Ascending aorta (tissue), 2 donors: ENCODE data around the gene SUPT4H1. TPM values are rescaled to one million over a fixed set of nuclear protein-coding genes. Genes with fewer than 3 reads are reported as not detected.

Experiments
- DNase-seq, 2 donors: peaks; one replicate each; pipeline ENCODE4 v3.0.0-alpha.2; 2019; ENCODE audit warnings: low spot score in 2 of 2
- H3K27ac ChIP-seq, 2 donors: fragments of 200-600 bp; sonication (generic); one replicate each; pipeline ENCODE4 v1.5.1; 2016 to 2017; ENCODE audit warnings: mild to moderate bottlenecking in 1 of 2
- H3K27me3 ChIP-seq: fragments of 200-600 bp; sonication (generic); one replicate; pipeline ENCODE4 v1.5.1; 2017
- H3K36me3 ChIP-seq, 2 donors: fragments of 200-600 bp; sonication (generic); one replicate each; pipeline ENCODE4 v1.5.1; 2016
- H3K4me1 ChIP-seq, 2 donors: fragments of 200-600 bp; sonication (generic); one replicate each; pipeline ENCODE4 v1.5.1; 2016 to 2017; ENCODE audit warnings: mild to moderate bottlenecking in 1 of 2
- H3K4me3 ChIP-seq, 2 donors: fragments of 200-600 bp; sonication (generic); one replicate each; pipeline ENCODE4 v1.5.1; 2016 to 2017; ENCODE audit warnings: mild to moderate bottlenecking in 1 of 2
- H3K9me3 ChIP-seq, 2 donors: fragments of 200-600 bp; sonication (generic); one replicate each; pipeline ENCODE4 v1.5.1; 2016
- CTCF ChIP-seq, 3 experiments: fragments of 200-600 bp in 2 of 3; fragments of 450-650 bp in 1 of 3; sonication (generic) in 2 of 3; IDR thresholded peaks; one replicate each; pipeline ENCODE4 v1.5.1; 2016 to 2019; ENCODE audit warnings: antibody characterized with exemption in 3 of 3, mild to moderate bottlenecking in 1 of 3, moderate library complexity in 1 of 3
- intact Hi-C: fragments of 100-400 bp; cut with DNase I; formaldehyde crosslinking; loops from one replicate; pipeline ENCODE4 v1.15.1; 2023
- total RNA-seq: library from RNA; depleted of rRNA; stranded (reverse); fragments of >200 nt; gene quantifications from one replicate; pipeline ENCODE4 v1.1.0, GENCODE V29; 2016

The SUPT4H1 gene
- total RNA-seq, 1 donor from 2014 or later, result 18.0 TPM

- Histone ChIP-seq H3K27me3 (no peaks in the 10 kb centered on the region), H3K27ac (no peak overlapping the region), H3K4me1 (no peaks in the 10 kb centered on the region), H3K36me3 (no peaks in the 10 kb centered on the region), H3K4me3 (no peak overlapping the region), H3K9me3 (no peaks in the 10 kb centered on the region)
- no peak for TF ChIP-seq CTCF (IDR thresholded peaks at IDR 0.05)
- no peak for DNase-seq
- intact Hi-C loops, result no loop called here
These were observed 21.0 kb upstream of the SUPT4H1 start for GRCh38 chr17:58373003-58373402.

GRCh38 chr17:58371300-58371950 is 19.4 kb upstream of the SUPT4H1 start:
- DNase-seq, result no peak
- intact Hi-C loops, result no loop called here
- Histone ChIP-seq H3K27me3 (no peaks in the 10 kb centered on the region), H3K4me1 (no peaks in the 10 kb centered on the region), H3K9me3 (no peaks in the 10 kb centered on the region), H3K27ac (no peak overlapping the region), H3K4me3 (no peak overlapping the region), H3K36me3 (no peaks in the 10 kb centered on the region)
- no peak for TF ChIP-seq CTCF (IDR thresholded peaks at IDR 0.05)

- DNase-seq, result no peak
- Histone ChIP-seq H3K36me3 (no peaks in the 10 kb centered on the region), H3K27me3 (no peaks in the 10 kb centered on the region), H3K4me1 (no peaks in the 10 kb centered on the region), H3K4me3 (no peak overlapping the region), H3K9me3 (no peaks in the 10 kb centered on the region), H3K27ac (no peak overlapping the region)
- intact Hi-C loops, result no loop called here
- no peak for TF ChIP-seq CTCF (IDR thresholded peaks at IDR 0.05)
These were observed 18.7 kb upstream of the SUPT4H1 start for GRCh38 chr17:58370716-58371115.

GRCh38 chr17:58370309-58370708 is 18.3 kb upstream of the SUPT4H1 start:
- no peak for DNase-seq
- no peaks in the 10 kb centered on the region for H3K27me3 ChIP-seq
- no peak overlapping the region for H3K27ac ChIP-seq
- no peak for TF ChIP-seq CTCF (IDR thresholded peaks at IDR 0.05)
- no peaks in the 10 kb centered on the region for H3K9me3 ChIP-seq
- H3K36me3 ChIP-seq, result no peaks in the 10 kb centered on the region
- intact Hi-C loops, result no loop called here
- no peaks in the 10 kb centered on the region for H3K4me1 ChIP-seq
- H3K4me3 ChIP-seq, result no peak overlapping the region

- TF ChIP-seq CTCF (IDR thresholded peaks at IDR 0.05), result no peak
- Histone ChIP-seq H3K27ac (no peak overlapping the region), H3K4me3 (no peak overlapping the region), H3K9me3 (no peaks in the 10 kb centered on the region), H3K27me3 (no peaks in the 10 kb centered on the region), H3K36me3 (no peaks in the 10 kb centered on the region), H3K4me1 (no peaks in the 10 kb centered on the region)
- no peak for DNase-seq
- intact Hi-C loops, result no loop called here
These were observed 17.4 kb upstream of the SUPT4H1 start for GRCh38 chr17:58369214-58370031.
